Anterior cingulate cortex (tissue), 58 donors: ENCODE measurements around the gene PCSK1N.
"Not testable (repeated sequence)": the region's sequence is repeated elsewhere in the genome, so short reads cannot be mapped to it uniquely, and the experiment has no call there.

Experiments
- DNase-seq, 58 donors: peaks; one replicate each; lab custom pipeline; 2025; lab: John Stamatoyannopoulos, UW

The PCSK1N gene

GRCh38 chrX:48835524-48836329 lies at the start of gene PCSK1N:
Gene PCSK1N (minus strand): TSS chrX:48835610. CDS start chrX:48835532, 78 bp downstream.
- peak in 35 of 58 donors; percentile 1 to 61 (median 18) for DNase-seq

GRCh38 chrX:48883729-48884128 lies 48.3 kb upstream of the PCSK1N start:
- DNase-seq: peak in 2 of 58 donors; percentile 2 to 9

- DNase-seq: not testable (repeated sequence)
These were observed 41.5 kb upstream of the PCSK1N start for GRCh38 chrX:48876944-48877343.

- not testable (repeated sequence) for DNase-seq
These were observed 36.6 kb upstream of the PCSK1N start for GRCh38 chrX:48872017-48872416.

- DNase-seq: no peak
These were observed 28.8 kb upstream of the PCSK1N start for GRCh38 chrX:48864210-48864609.

- DNase-seq: no peak
These were observed 19.5 kb upstream of the PCSK1N start for GRCh38 chrX:48854898-48855297.

GRCh38 chrX:48854121-48854804 lies 18.9 kb upstream of the PCSK1N start:
- DNase-seq: not testable (repeated sequence)

- not testable (repeated sequence) for DNase-seq
These were observed 18.1 kb upstream of the PCSK1N start for GRCh38 chrX:48853494-48853893.

- no peak for DNase-seq
These were observed 17.4 kb upstream of the PCSK1N start for GRCh38 chrX:48852857-48853256.

GRCh38 chrX:48848847-48849246 lies 13.4 kb upstream of the PCSK1N start:
- DNase-seq: no peak

- DNase-seq: no peak
These were observed 4.3 kb upstream of the PCSK1N start for GRCh38 chrX:48839686-48840085.

- DNase-seq: peak in 2 of 58 donors; percentile 3 to 6
These were observed 1.1 kb downstream of the PCSK1N start for GRCh38 chrX:48834383-48834709.

GRCh38 chrX:48833542-48834138 lies 1.8 kb downstream of the PCSK1N start:
- no peak for DNase-seq

GRCh38 chrX:48831909-48832291 lies 3.5 kb downstream of the PCSK1N start:
- no peak for DNase-seq

- no peak for DNase-seq
These were observed 4.1 kb downstream of the PCSK1N start for GRCh38 chrX:48831136-48831908.

GRCh38 chrX:48829016-48829735 lies 6.2 kb downstream of the PCSK1N start:
- no peak for DNase-seq

GRCh38 chrX:48827654-48827968 lies 7.8 kb downstream of the PCSK1N start:
- no peak for DNase-seq

GRCh38 chrX:48826876-48827653 lies 8.3 kb downstream of the PCSK1N start:
- no peak for DNase-seq

- DNase-seq: no peak
These were observed 9.1 kb downstream of the PCSK1N start, which contains the start of gene ERAS for GRCh38 chrX:48826135-48826875. Gene ERAS (plus strand): TSS chrX:48826513. CDS start chrX:48829124, 2,611 bp downstream.
